ENCODE results near the gene NUDT9. TPM values are rescaled to one million over a fixed set of nuclear protein-coding genes. Genes with fewer than 3 reads are reported as not detected.

NUDT9 gene
- total and polyA plus RNA-seq, 11 donors, result 17.1 to 56.6 (median 26.4) TPM

DNA sequence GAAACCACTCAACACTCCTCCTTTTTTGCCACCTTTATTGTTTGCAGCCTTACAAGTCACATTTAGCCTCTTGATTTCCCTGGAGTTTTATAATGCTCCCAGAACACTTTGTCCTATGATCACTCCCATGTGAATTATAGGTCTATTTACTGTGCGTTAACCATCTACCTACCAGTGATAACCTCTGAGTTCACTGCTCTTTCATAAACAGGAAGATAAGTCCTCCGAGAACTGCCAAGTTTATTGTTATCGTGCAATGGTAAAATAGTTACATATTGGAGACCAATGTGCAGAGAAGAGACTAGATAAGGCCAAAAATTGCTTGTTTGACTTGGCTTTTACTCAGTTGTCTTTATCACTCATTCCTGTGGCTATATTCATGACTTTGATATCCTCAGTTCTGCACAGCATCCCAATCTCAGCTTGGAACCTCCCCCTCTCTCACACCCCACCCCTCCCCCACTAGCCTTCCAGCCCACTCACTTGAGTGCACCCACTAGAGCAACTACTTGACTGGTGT is 12.9 kb upstream of the NUDT9 start:
- no peak overlapping the region for H3K27ac ChIP-seq
- peaks cover 0 to 7% (median 0%) of the 10 kb centered on the region in 12 donors for H3K4me1 ChIP-seq
- TF ChIP-seq POLR2A (IDR thresholded peaks at IDR 0.05), result no peak
- TF ChIP-seq CTCF (IDR thresholded peaks at IDR 0.05), result no peak
- H3K36me3 ChIP-seq, result no peaks in the 10 kb centered on the region
- 44 to 57% (median 47%) methylated on average over 3 of the region's 3 CpGs for WGBS, 4 donors
- no peaks in the 10 kb centered on the region for H3K27me3 ChIP-seq
- intact Hi-C loops (cut with DNase I), result no loop called here
- peak in 1 of 4 donors; percentile 24 for ATAC-seq
- DNase-seq, result no peak
- H3K9me3 ChIP-seq, result peaks cover 0 to 7% (median 0%) of the 10 kb centered on the region in 12 donors
- H3K4me3 ChIP-seq, result no peak overlapping the region

- H3K36me3 ChIP-seq, result no peaks in the 10 kb centered on the region
- intact Hi-C loops (cut with DNase I), result no loop called here
- no peaks in the 10 kb centered on the region for H3K27me3 ChIP-seq
- DNase-seq (no peak), ATAC-seq (no peak)
- H3K27ac ChIP-seq, result no peak overlapping the region
- peaks cover 0 to 8% (median 0%) of the 10 kb centered on the region in 12 donors for H3K9me3 ChIP-seq
- H3K4me3 ChIP-seq, result no peak overlapping the region
- peaks cover 0 to 7% (median 0%) of the 10 kb centered on the region in 12 donors for H3K4me1 ChIP-seq
- TF ChIP-seq CTCF (IDR thresholded peaks at IDR 0.05) (no peak), POLR2A (IDR thresholded peaks at IDR 0.05) (no peak)
- WGBS, 4 donors, result 35 to 44% (median 40%) methylated on average over 2 of the region's 2 CpGs
Observed at GRCh38 chr4:87410157-87410556, 12.2 kb upstream of the NUDT9 start.

DNA sequence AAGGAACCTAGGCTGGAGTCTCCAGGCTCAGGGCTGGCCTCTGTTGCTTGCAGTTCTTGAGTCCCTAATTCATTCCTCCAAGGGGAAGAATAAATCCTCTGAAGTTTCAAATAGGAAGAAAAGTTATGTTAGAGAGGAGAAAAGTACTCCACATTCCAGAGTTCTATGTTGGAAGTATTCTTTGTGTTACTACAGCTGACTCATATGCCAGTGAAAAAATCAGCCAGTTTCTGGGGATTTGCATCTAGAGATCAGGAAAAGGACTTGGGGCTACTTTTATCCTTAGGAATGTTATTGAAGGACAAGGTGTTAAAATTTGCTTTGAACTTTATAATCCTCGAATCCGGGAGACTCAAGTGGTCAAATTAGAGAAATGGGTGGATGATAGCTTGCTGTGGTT is 11.7 kb upstream of the NUDT9 start:
- Histone ChIP-seq H3K36me3 (no peaks in the 10 kb centered on the region), H3K27me3 (no peaks in the 10 kb centered on the region), H3K4me1 (peaks cover 0 to 7% (median 0%) of the 10 kb centered on the region in 12 donors), H3K4me3 (no peak overlapping the region), H3K9me3 (peaks cover 0 to 8% (median 0%) of the 10 kb centered on the region in 12 donors), H3K27ac (no peak overlapping the region)
- DNase-seq (no peak), ATAC-seq (no peak)
- TF ChIP-seq POLR2A (IDR thresholded peaks at IDR 0.05) (no peak), CTCF (IDR thresholded peaks at IDR 0.05) (no peak)
- intact Hi-C loops (cut with DNase I), result no loop called here
- 80 to 89% (median 84%) methylated on average over 2 of the region's 2 CpGs for WGBS, 4 donors

- Histone ChIP-seq H3K36me3 (no peaks in the 10 kb centered on the region), H3K27me3 (no peaks in the 10 kb centered on the region), H3K4me1 (peaks cover 0 to 2% (median 0%) of the 10 kb centered on the region in 12 donors), H3K4me3 (no peak overlapping the region), H3K9me3 (peaks cover 0 to 8% (median 0%) of the 10 kb centered on the region in 12 donors), H3K27ac (no peak overlapping the region)
- ATAC-seq (no peak), DNase-seq (no peak)
- intact Hi-C loops (cut with DNase I), result no loop called here
- TF ChIP-seq CTCF (IDR thresholded peaks at IDR 0.05) (no peak), POLR2A (IDR thresholded peaks at IDR 0.05) (no peak)
Observed at GRCh38 chr4:87414816-87415215, 7.6 kb upstream of the NUDT9 start.

Measured in heart left ventricle (tissue), 16 donors.